Peyer's patch (tissue), 4 donors: ENCODE results near the gene NAA10.

Experiments
- CTCF ChIP-seq, 6 experiments: fragments of 450-650 bp in 4 of 6; fragments of 200-600 bp in 2 of 6; sonication (generic) in 1 of 6; IDR thresholded peaks; one replicate each; pipeline ENCODE4 v1.5.1; 2017 to 2019; ENCODE audit warnings: antibody characterized with exemption in 6 of 6, mild to moderate bottlenecking in 3 of 6, moderate library complexity in 1 of 6
- POLR2A ChIP-seq, 2 donors: fragments of 450-650 bp; IDR thresholded peaks; one replicate each; pipeline ENCODE4 v1.5.1; 2017; ENCODE audit warnings: antibody characterized with exemption in 2 of 2, mild to moderate bottlenecking in 2 of 2, moderate library complexity in 2 of 2

- TF ChIP-seq CTCF (IDR thresholded peaks at IDR 0.05) = no peak
- no peak for TF ChIP-seq POLR2A (IDR thresholded peaks at IDR 0.05)
Observed at GRCh38 chrX:153905481-153906095, 29.2 kb downstream of the NAA10 start.
